NCI-H524 treated with DMSO at 0.1 percent for 48 hours (cell line): Measurements from ENCODE around the gene SOCS7.

Experiments
- DNase-seq: peaks from one replicate; lab custom pipeline; 2025; lab: John Stamatoyannopoulos, UW

The SOCS7 gene, protein sequence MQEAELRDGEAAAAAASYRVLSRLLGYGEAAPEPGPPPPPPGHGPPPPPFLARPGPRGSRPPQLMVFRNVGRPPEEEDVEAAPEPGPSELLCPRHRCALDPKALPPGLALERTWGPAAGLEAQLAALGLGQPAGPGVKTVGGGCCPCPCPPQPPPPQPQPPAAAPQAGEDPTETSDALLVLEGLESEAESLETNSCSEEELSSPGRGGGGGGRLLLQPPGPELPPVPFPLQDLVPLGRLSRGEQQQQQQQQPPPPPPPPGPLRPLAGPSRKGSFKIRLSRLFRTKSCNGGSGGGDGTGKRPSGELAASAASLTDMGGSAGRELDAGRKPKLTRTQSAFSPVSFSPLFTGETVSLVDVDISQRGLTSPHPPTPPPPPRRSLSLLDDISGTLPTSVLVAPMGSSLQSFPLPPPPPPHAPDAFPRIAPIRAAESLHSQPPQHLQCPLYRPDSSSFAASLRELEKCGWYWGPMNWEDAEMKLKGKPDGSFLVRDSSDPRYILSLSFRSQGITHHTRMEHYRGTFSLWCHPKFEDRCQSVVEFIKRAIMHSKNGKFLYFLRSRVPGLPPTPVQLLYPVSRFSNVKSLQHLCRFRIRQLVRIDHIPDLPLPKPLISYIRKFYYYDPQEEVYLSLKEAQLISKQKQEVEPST

DNA sequence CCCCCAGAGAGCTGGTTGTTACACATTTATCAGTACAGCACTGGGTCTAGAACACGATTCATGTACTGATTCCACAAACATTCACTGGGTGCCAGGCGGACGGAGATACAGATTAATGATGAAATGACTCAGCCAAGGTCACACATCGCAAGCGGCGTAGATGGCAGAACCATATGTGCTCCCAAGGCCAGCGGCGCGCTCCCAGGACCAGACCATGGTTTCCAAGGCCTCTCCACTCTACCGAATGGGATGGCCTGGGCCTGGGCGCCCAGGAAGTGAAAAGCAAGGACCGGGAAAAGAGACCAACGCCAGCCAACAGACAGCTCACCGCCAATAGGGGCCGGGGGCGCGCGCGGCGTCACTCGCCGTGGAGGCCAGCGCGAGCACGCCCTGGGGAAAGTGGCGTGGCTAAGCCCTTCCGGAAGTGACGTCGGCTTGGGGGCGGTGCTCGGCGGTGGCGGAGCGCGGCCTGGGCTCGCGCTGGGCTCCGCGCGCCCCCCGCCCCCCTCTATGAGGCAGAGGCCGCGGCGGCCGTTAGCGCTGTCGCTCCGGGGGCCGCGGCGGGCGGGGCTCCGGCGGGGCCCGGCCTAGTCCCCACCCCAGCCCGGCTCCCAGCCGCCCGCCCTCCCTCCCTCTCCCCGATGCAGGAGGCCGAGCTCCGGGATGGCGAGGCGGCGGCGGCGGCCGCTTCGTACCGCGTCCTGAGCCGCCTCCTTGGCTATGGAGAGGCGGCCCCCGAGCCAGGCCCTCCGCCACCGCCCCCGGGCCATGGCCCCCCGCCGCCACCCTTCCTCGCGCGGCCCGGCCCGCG is at the start of gene SOCS7:
Gene SOCS7 (plus strand): TSS at position 433 of the 811 bp plus-strand sequence. CDS start 209 bp downstream, at position 642.
- DNase-seq = peak; percentile 31

GRCh38 chr17:38315497-38315896 is 36.1 kb upstream of the SOCS7 start:
- DNase-seq = no peak

GRCh38 chr17:38317081-38317480 is 34.6 kb upstream of the SOCS7 start:
- no peak for DNase-seq

DNA sequence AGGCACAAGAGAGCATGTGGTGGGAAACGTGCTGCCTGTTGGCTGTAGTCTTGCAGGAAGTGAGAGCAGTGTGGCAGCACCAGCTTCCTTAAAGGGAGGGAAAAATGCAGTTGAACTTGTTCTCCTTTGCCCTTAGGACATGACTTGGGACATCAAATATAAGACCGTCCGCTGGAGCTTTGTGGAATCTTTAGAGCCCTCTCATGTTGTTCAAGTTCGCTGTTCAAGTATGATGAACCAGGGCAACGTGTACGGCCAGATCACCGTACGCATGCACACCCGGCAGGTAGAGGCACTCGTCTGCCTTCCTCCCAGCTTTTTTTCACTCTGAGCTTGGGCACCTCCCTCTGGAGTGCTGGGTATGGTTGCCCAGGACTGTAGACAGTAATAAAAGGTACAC is 31.2 kb upstream of the SOCS7 start:
- DNase-seq = no peak

DNA sequence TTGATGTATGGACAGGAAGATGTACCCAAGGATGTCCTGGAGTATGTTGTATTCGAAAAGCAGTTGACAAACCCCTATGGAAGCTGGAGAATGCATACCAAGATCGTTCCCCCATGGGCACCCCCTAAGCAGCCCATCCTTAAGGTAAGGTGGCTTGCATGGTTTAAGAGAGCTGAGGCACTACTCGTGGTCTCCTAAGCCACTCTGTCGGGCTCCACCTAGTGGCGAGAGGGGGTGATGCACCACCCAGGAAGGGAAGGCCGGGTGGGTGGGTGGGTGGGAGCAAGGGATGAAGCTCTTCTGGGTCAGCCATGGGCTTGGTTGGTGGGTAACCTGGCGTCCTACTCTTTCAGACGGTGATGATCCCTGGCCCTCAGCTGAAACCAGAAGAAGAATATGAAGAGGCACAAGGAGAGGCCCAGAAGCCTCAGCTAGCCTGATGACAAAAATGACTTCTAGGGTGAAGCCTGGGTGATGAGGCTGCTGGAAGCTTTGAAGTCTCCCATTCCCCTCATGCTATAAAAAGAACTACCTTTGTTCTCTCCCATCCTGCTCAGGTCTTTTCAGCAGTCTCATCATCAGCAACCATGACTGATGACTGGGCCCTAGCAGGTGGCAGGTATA is 29.4 kb upstream of the SOCS7 start:
- DNase-seq = no peak

DNA sequence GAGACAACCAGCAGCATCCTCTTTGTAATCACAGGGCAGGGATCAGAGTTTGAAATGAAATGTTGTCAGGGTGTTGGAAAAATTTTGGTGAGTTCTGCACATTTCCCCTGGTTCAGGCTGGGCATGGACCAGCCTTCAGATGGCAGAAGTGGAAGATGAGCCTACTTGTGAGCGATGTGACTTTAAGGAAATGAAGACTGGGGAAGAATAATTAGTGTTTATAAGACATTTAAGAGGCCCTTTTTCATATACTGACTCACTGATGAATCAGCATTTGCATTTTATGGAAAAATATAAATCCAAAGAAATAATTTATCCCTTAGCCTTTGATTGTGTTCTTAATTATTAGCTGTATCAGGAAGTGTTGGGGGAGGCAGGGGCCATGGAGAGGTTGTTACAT is 28.7 kb upstream of the SOCS7 start:
- no peak for DNase-seq

- no peak for DNase-seq
Observed at GRCh38 chr17:38324141-38324697, 27.4 kb upstream of the SOCS7 start.

DNA sequence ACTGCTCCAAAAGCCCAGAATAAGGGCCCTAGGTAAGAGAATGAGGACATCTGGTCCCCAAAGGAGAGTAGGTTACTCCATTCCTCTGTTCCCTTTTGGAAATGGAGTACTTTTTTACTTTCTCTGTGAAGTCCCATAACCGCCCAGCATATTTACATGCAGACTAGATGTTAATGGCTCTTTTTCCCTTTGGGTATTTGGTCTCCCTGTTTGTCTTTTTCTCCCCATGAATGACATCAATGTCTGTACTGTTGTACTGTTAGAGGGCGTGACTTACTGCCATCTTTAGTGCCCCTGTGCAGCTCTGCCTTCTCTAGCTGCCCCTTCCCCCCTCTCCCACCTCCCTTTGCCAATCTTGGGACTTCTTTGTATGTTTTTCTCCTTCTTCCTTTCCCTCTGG is 26.9 kb upstream of the SOCS7 start:
- no peak for DNase-seq

GRCh38 chr17:38325221-38325851 is 26.3 kb upstream of the SOCS7 start:
- no peak for DNase-seq

DNA sequence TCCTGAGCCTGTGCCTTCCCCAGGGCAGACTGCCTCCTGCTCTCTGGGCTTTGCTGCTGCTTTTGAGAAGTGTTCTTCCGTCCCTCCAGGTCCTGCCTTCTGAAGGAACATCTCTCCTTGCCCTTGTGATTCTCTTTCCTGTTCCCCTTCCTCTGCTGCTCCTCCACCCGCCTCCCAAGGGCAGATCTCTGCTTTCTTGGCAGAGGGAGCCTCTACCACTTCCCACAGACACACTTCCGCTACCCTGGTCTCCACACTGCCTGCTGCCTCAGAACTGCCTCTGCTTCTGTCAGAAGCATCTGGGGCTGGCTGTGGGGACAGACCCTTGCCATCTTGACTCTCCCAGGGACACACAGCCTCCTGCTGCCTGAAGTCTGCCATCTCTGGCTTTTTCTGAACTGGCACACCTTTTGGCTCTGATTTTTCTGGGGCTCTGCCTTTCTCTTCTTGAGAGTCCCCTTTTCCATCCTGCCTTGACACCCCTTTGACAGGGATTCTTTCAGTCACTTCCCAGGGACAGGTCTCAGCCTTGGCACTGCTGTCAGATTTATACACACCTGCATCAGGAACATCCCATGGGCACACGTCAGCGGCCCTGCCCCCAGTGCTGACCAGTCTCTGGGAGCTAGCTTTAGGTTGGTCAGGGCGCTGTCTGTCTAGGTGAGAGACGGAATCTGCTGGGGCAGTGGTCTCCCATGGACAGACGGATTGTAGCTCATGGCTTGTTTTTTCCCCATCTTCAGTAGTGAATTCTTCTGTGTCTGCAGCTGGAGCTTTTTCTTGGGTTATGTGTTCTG is 24.4 kb upstream of the SOCS7 start:
- DNase-seq = no peak

GRCh38 chr17:38327936-38328335 is 23.7 kb upstream of the SOCS7 start:
- no peak for DNase-seq

DNA sequence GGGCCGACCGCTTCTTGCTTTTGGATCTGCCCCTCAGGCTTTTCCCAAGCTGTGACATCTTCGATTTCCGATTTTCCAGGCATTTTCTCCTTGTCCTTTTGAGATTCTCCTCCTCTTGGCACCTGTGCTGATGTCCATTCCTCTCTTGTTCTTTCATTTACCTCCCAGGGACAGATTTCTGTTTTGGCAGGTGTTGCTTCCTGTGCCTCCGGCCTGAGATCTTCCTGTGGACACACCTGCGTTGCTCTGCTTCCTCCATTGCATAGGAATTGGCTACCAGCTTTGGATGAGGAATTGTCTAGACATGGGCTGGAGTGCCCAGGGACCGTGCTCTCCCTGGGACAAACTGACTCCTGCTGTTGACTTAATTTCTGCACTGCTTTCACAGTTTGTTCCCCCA is 23.0 kb upstream of the SOCS7 start:
- no peak for DNase-seq

GRCh38 chr17:38329284-38329683 is 22.4 kb upstream of the SOCS7 start:
- DNase-seq = no peak

GRCh38 chr17:38329808-38330730 is 21.6 kb upstream of the SOCS7 start:
- no peak for DNase-seq

DNA sequence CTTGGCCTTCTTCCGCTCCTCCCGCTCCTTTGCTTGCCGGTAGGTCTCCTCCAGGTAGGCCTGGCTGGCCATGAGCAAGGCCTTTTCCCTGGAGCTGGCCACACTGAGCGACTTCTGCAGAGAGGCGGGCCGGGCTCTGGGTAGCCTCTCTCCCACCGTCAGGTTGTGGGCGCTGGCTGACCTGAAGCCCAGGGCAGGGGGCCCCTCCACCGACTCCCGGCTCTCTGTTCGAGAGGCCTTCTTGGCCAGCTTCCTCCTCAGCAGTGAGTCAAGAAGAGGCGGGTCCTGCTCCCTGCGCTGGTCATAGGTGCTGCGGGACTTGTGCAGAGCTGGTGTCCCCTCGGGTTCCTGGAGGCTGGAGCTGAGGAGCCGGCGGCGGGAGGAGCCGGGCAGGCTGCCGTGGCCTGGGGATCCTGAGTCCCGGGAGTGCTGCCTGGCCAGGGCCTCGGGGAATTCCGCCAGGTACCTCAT is 20.7 kb upstream of the SOCS7 start:
- DNase-seq = no peak

DNA sequence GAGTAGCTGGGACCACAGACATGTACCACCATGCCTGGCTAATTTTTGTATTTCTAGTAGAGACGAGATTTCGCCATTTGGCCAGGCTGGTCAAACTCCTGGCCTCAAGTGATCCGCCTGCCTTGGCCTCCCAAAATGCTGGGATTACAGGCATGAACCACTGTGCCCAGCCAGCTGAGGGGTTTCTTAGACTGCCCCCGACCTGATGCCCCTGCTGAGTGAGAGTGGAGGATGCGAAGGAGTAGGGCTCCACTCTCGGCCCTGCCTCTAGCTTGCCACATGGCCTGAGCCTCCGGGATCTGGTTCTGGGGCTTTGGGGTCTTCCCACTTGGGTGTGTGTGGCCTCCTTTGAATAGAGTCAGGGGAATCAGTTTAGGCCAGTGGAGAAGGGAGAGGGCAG is 18.9 kb upstream of the SOCS7 start:
- DNase-seq = no peak

- DNase-seq = no peak
Observed at GRCh38 chr17:38333635-38334295, 17.9 kb upstream of the SOCS7 start.

DNA sequence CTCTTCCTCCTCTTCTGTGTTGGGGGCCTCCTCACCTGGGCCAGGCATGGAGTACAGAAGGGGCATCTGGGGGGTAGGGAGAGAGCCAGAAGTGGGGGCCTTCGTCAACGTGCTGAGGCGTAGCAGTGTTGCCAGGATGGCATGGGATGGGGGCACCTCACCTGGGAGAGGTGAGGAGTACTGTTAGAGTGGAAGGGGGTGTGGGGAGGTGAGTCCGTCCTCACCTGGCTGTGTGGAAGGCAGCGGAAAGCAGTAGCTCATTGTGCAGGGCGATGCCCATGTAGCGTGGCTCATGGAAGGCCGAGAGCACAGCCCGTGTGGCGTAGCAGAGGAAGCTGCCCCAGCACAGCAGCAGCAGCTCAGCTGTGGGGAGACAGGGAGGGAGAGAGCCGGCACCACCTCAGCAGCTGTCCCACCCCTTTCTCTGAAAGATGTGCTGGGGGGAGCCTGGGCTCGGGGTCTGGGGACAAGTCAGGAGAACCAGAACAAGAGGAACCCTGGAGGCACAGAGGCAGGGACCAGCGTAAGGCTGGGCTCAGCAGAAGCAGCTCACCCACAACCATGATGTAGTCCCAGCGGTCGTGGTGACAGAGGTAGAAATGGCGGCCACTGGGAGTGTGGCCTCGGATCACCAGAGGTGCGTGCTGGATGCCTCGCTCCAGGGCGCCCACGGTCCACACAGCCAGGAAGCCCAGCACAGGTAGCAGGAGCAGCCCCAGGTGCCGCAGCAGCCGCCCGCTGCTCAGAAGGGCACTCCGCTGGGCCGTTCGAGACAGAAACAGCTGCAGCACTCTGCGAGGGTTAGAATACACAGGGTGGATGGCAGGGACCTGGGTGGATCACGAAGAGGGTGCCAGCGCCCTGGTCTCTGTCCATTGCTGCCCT is 16.9 kb upstream of the SOCS7 start:
- no peak for DNase-seq
